ENCODE measurements around the gene PAQR3.
"Not testable (repeated sequence)": the region's sequence is repeated elsewhere in the genome, so short reads cannot be mapped to it uniquely, and the experiment has no call there.

PAQR3 gene

DNA sequence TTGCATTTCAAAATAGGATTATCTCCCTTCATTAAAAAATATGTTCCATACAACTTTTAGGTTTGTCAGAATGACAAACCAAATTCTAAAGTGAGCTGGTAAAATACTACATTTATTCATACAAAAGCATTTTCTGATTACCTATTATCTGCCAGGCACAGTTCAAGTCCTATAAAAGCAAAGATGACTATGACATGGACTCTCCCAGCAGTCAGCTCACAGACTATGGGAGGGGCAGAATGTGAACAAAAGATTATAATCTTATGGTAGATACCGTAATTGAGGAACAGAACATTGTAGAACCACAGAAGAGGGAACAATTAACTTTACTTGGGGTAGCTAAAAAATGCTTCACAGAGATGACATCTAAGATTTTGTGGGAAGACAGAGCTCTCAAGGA, 12.4 kb downstream of the PAQR3 start:
- DNase-seq: peak; percentile 69

- peak; percentile 38 for DNase-seq
Measured at GRCh38 chr4:78923464-78924312, 15.6 kb downstream of the PAQR3 start.

- no peak for DNase-seq
Measured at GRCh38 chr4:78922207-78922606, 17.0 kb downstream of the PAQR3 start.

- no peak for DNase-seq
Measured at GRCh38 chr4:78910612-78911011, 28.6 kb downstream of the PAQR3 start.

DNA sequence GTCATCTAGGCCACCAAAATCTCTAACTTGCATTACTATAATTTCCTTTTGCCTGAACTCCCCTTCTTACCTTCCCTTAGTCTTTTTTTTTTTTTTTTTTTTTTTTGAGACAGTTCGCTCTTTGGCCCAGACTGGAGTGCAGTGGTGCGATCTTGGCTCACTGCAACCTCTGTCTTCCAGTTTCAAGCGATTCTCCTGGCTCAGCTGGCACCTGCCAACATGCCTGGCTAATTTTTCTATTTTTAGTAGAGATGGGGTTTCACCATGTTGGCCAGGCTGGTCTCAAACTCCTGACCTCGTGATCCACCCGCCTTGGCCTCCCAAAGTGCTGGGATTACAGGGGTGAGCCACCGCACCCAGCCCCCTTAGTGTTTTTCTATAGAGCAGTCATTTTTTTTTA, 30.3 kb downstream of the PAQR3 start:
- not testable (repeated sequence) for DNase-seq

GRCh38 chr4:78907638-78908037, 31.6 kb downstream of the PAQR3 start:
- no peak for DNase-seq

- DNase-seq: no peak
Measured at GRCh38 chr4:78904143-78904542, 35.1 kb downstream of the PAQR3 start.

- no peak for DNase-seq
Measured at GRCh38 chr4:78902298-78902697, 36.9 kb downstream of the PAQR3 start.

- DNase-seq: no peak
Measured at GRCh38 chr4:78901882-78902281, 37.4 kb downstream of the PAQR3 start.

- DNase-seq: no peak
Measured at GRCh38 chr4:78899302-78899701, 39.9 kb downstream of the PAQR3 start.

DNA sequence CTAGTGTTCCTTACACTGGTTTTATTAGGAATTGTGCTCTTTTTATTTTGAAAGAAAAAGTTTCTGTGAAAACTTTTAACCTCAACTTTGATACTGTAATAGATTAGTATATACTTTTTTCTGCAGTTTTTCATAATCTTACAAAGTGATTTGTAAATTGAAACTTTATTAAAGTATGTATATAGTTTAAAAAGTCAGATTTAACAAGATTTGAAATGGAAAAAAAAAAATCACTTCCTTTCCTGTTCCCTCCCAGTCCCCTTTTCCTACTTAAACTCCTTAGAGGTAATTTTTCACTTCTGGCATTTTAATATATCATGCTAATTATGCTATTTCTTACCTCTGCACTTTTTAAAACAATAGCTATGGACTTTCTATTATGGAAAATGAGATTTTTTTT, 49.3 kb downstream of the PAQR3 start:
- DNase-seq: no peak

DNA sequence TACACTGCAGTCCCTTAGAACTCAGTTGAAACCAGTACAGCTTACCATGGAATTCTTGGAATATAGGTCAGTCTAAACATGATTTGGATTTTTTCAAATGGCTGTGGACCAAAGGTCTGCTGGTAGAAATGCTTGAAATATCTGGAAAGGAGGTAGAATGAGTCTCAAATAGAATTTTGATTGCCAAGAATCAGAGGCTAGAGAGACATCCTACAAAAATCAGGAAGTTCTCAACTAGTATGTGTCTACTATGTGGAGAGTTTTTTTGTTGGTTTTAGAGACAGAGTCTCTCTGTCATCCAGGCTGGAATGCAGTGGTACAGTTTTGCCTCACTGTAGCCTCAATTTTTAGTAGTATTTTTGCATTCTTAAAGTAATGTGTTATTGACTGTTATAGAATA, 53.6 kb downstream of the PAQR3 start:
- no peak for DNase-seq

GRCh38 chr4:78880874-78881492, 58.3 kb downstream of the PAQR3 start:
- DNase-seq: peak; percentile 52

GRCh38 chr4:78878031-78878430, 61.2 kb downstream of the PAQR3 start:
- no peak for DNase-seq

DNA sequence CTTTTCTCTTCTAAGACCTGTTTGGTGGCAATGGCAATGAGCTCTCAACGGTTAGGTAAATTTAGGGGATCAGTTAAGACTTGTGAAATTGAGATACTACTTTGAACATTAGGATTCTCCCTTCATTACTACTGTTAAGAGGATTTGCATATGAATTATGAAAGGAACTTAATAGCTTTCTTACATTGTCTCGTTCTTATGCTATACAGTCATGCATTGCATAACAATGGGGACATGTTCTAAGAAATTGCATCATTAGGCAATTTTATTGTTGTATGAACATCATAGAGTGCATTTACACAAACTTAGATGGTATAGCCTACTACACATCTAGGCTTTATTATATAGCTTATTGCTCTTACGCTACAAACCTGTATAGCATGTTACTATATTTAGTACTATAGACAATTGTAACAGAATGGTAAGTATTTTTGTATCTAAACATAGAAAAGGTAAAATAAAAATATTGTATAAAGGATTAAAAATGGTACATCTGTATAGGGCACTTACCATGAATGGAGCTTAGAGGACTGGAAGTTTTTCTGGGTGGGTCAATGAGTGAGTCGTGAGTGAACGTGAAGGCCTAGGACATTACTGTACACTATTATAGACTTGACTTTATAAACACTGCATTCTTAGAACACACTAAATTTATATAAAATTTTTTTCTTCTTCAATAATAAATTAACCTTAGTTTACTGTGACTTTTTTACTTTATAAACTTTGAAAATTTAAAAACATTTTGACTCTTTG, 62.5 kb downstream of the PAQR3 start:
- DNase-seq: peak; percentile 58

DNA sequence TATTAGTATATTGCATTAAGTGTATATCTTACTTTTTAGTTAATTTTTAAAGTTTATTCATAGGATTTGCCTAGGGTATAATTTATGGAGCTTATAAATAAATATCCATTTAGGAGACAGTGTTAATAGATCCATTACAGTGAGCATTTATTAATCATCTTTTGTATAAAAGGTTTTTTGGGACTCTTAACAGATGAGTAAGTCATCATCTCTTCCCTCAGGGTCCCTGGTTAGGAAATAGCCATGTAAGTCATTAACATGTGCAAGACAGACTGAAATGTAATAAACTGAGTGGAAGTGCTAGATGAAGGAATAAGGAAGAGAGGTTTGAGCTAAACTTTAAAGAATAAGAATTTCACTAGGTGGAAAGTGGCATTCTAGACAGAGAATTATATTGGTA, 69.2 kb downstream of the PAQR3 start:
- no peak for DNase-seq

DNA sequence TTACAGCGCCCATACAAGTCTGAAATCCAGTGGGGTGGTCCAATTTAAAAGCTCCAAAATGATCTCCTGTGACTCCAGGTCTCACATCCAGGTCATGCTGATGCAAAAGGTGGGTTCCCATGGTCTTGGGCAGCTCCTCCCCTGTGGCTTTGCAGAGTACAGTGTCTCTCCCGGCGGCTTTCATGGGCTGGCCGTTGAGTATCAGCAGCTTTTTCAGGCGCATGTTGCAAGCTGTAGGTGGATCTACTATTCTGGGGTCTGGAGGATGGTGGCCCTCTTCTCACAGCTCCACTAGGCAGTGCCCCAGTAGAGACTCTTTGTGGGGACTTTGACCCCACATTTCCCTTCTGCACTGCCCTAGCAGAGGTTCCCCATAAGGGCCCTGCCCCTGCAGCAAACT, 70.5 kb downstream of the PAQR3 start:
- DNase-seq: not testable (repeated sequence)

DNA sequence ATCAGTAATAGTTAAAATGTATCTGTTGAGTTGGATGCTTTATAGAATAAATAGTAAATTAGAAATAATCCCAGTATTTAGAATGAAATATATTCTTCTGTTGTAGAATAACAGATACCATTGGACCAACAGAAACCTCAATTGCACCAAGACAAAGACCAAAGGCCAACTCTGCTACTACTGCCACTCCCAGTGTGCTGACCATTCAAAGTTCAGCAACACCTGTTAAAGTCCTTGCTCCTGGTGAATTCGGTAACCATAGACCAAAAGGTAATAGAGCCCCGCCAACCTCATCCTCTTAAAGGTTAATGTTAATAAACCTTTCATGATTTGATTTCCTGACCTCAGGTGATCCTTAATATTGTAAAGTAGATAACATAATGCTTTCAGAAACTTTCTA, 73.8 kb downstream of the PAQR3 start:
- DNase-seq: no peak

- peak; percentile 94 for DNase-seq
Measured at GRCh38 chr4:78864405-78865024, 74.7 kb downstream of the PAQR3 start.

- no peak for DNase-seq
Measured at GRCh38 chr4:78863991-78864390, 75.2 kb downstream of the PAQR3 start.

GRCh38 chr4:78863254-78863869, 75.9 kb downstream of the PAQR3 start:
- no peak for DNase-seq

DNA sequence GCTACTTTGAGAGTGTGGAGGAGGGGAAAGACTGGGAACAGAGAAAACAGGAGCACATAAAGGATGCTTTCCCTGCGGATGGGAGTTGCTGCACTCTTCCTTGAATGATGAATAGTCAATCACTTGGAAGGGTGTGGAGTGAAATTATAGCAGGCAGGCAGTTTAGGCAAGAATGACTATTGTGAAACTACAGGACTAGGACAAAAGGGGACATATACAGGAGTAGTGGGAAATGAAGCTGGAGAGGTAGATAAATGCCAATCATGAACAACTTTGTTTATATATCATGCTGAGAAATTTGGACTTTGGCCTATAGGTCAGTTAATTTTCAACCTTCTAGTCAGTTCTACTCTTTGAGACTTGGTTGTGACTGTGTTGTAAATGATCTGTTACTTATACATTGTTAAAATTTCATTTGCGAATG, 76.9 kb downstream of the PAQR3 start:
- no peak for DNase-seq
